Upper lobe of left lung (tissue), 4 donors: Measurements from ENCODE around the gene TAP2.

Experiments used
- CTCF ChIP-seq, 6 experiments: fragments of 450-650 bp in 4 of 6; fragments of 200-600 bp in 2 of 6; sonication (generic) in 2 of 6; IDR thresholded peaks; one replicate each; pipeline ENCODE4 v1.5.1; 2016 to 2019; ENCODE audit warnings: antibody characterized with exemption in 6 of 6
- POLR2A ChIP-seq, 4 donors: fragments of 450-650 bp; IDR thresholded peaks; one replicate each; pipeline ENCODE4 v1.5.1; 2016 to 2017; ENCODE audit warnings: antibody characterized with exemption in 4 of 4, mild to moderate bottlenecking in 2 of 4

GRCh38 chr6:32815996-32816395, 22.5 kb downstream of the TAP2 start:
- no peak for TF ChIP-seq POLR2A (IDR thresholded peaks at IDR 0.05)
- TF ChIP-seq CTCF (IDR thresholded peaks at IDR 0.05): no peak
